Activated naive CD4-positive, alpha-beta T cell treated with anti-CD3 and anti-CD28 coated beads, Interleukin-2, amount 10 ng/mL, durations not matched to agents 7 days and 5 days (primary cell): Measurements from ENCODE around the gene NAA10.

Experiments
- CTCF ChIA-PET: fragments of 350-600 bp; sonication (Branson Sonifier 250); formaldehyde crosslinking; loops from one replicate; lab custom pipeline; 2021; ENCODE audit warnings: antibody characterized with exemption; lab: Charles Lee
- DNase-seq: peaks from one replicate; pipeline ENCODE4 v3.0.0-alpha.2; 2020
- H3K27ac Mint-ChIP-seq: one replicate; pipeline ENCODE4 v1.8.0; 2021; ENCODE audit warnings: mild to moderate bottlenecking, moderate library complexity, mixed read lengths
- H3K27me3 Mint-ChIP-seq: one replicate; pipeline ENCODE4 v1.8.0; 2021; ENCODE audit warnings: mild to moderate bottlenecking, mixed read lengths
- H3K36me3 Mint-ChIP-seq: one replicate; pipeline ENCODE4 v1.8.0; 2021; ENCODE audit warnings: mixed read lengths
- H3K4me1 Mint-ChIP-seq: one replicate; pipeline ENCODE4 v1.8.0; 2021; ENCODE audit warnings: mixed read lengths
- H3K4me3 Mint-ChIP-seq: one replicate; pipeline ENCODE4 v1.8.0; 2021; ENCODE audit warnings: mild to moderate bottlenecking, moderate library complexity, mixed read lengths
- H3K9me3 Mint-ChIP-seq: one replicate; pipeline ENCODE4 v1.8.0; 2021; ENCODE audit warnings: mixed read lengths

NAA10 gene

GRCh38 chrX:153970357-153971123 lies 35.7 kb upstream of the NAA10 start:
- CTCF ChIA-PET: interaction anchor here (0.9 kb wide), 1 partner anchor 11 kb away, joined by 4 read pairs; no protein-coding TSS in a partner anchor
- DNase-seq: peak; percentile 59
- Mint-ChIP-seq H3K4me1 (peaks cover 44% of the 10 kb centered on the region), H3K4me3 (peak overlapping the region; percentile 100), H3K27me3 (no peaks in the 10 kb centered on the region), H3K36me3 (peaks cover 29% of the 10 kb centered on the region), H3K27ac (peak overlapping the region; percentile 100), H3K9me3 (no peaks in the 10 kb centered on the region)

GRCh38 chrX:153969904-153970356 lies 35.1 kb upstream of the NAA10 start:
- H3K9me3 Mint-ChIP-seq: no peaks in the 10 kb centered on the region
- H3K36me3 Mint-ChIP-seq: peaks cover 29% of the 10 kb centered on the region
- no peak for DNase-seq
- peak overlapping the region; percentile 100 for H3K27ac Mint-ChIP-seq
- no peaks in the 10 kb centered on the region for H3K27me3 Mint-ChIP-seq
- H3K4me3 Mint-ChIP-seq: peak overlapping the region; percentile 100
- peaks cover 47% of the 10 kb centered on the region for H3K4me1 Mint-ChIP-seq
- CTCF ChIA-PET: interaction anchor here (4.0 kb wide), 1 partner anchor 21 kb away, joined by 26 read pairs; no protein-coding TSS in a partner anchor

GRCh38 chrX:153969125-153969903 lies 34.5 kb upstream of the NAA10 start:
- CTCF ChIA-PET: interaction anchor here (0.7 to 4.0 kb wide), 3 partner anchors 21 to 60 kb away, joined by 3 to 26 read pairs (median 3); no protein-coding TSS in a partner anchor
- peak overlapping the region; percentile 100 for H3K4me3 Mint-ChIP-seq
- H3K36me3 Mint-ChIP-seq: peaks cover 25% of the 10 kb centered on the region
- H3K27ac Mint-ChIP-seq: peak overlapping the region; percentile 100
- no peak for DNase-seq
- no peaks in the 10 kb centered on the region for H3K27me3 Mint-ChIP-seq
- peaks cover 41% of the 10 kb centered on the region for H3K4me1 Mint-ChIP-seq
- no peaks in the 10 kb centered on the region for H3K9me3 Mint-ChIP-seq

- DNase-seq: peak; percentile 69
- Mint-ChIP-seq H3K27ac (peak overlapping the region; percentile 100), H3K4me1 (peaks cover 38% of the 10 kb centered on the region), H3K27me3 (no peaks in the 10 kb centered on the region), H3K36me3 (peaks cover 25% of the 10 kb centered on the region), H3K9me3 (no peaks in the 10 kb centered on the region), H3K4me3 (peak overlapping the region; percentile 100)
- CTCF ChIA-PET: interaction anchor here (0.6 to 4.0 kb wide), 4 partner anchors 20 to 205 kb away, joined by 3 to 26 read pairs (median 3); no protein-coding TSS in a partner anchor
Observed at GRCh38 chrX:153968754-153969124, 33.9 kb upstream of the NAA10 start.

GRCh38 chrX:153968255-153968654 lies 33.4 kb upstream of the NAA10 start:
- DNase-seq: no peak

GRCh38 chrX:153967536-153968224 lies 32.8 kb upstream of the NAA10 start:
- peaks cover 31% of the 10 kb centered on the region for H3K4me1 Mint-ChIP-seq

More at GRCh38 chrX:153968255-153968654, 33.4 kb upstream of the NAA10 start:
- H3K4me1 Mint-ChIP-seq: peaks cover 34% of the 10 kb centered on the region
- no peaks in the 10 kb centered on the region for H3K27me3 Mint-ChIP-seq
- H3K4me3 Mint-ChIP-seq: peak overlapping the region; percentile 100
- CTCF ChIA-PET: interaction anchor here (0.6 to 4.0 kb wide), 5 partner anchors 17 to 267 kb away, joined by 3 to 26 read pairs (median 3); no protein-coding TSS in a partner anchor
- no peaks in the 10 kb centered on the region for H3K9me3 Mint-ChIP-seq
- H3K36me3 Mint-ChIP-seq: peaks cover 25% of the 10 kb centered on the region
- H3K27ac Mint-ChIP-seq: peak overlapping the region; percentile 100

GRCh38 chrX:153966841-153967535 lies 32.2 kb upstream of the NAA10 start:
- Mint-ChIP-seq H3K27me3 (no peaks in the 10 kb centered on the region), H3K4me3 (peak overlapping the region; percentile 100), H3K4me1 (peaks cover 31% of the 10 kb centered on the region), H3K27ac (peak overlapping the region; percentile 100), H3K9me3 (no peaks in the 10 kb centered on the region), H3K36me3 (peaks cover 23% of the 10 kb centered on the region)
- CTCF ChIA-PET: interaction anchor here (0.7 to 4.0 kb wide), 3 partner anchors 14 to 21 kb away, joined by 3 to 26 read pairs (median 3); no protein-coding TSS in a partner anchor
- peak; percentile 43 for DNase-seq

More at GRCh38 chrX:153967536-153968224, 32.8 kb upstream of the NAA10 start:
- no peaks in the 10 kb centered on the region for H3K27me3 Mint-ChIP-seq
- peak overlapping the region; percentile 100 for H3K4me3 Mint-ChIP-seq
- CTCF ChIA-PET: interaction anchor here (0.6 to 4.0 kb wide), 5 partner anchors 17 to 267 kb away, joined by 3 to 26 read pairs (median 3); no protein-coding TSS in a partner anchor
- no peaks in the 10 kb centered on the region for H3K9me3 Mint-ChIP-seq
- H3K36me3 Mint-ChIP-seq: peaks cover 23% of the 10 kb centered on the region
- peak; percentile 61 for DNase-seq
- peak overlapping the region; percentile 100 for H3K27ac Mint-ChIP-seq

- peaks cover 21% of the 10 kb centered on the region for H3K36me3 Mint-ChIP-seq
- DNase-seq: no peak
- peak overlapping the region; percentile 100 for H3K27ac Mint-ChIP-seq
Observed at GRCh38 chrX:153966283-153966688, 31.4 kb upstream of the NAA10 start.

GRCh38 chrX:153965406-153965805 lies 30.6 kb upstream of the NAA10 start:
- Mint-ChIP-seq H3K4me3 (no peak overlapping the region), H3K4me1 (peaks cover 31% of the 10 kb centered on the region), H3K27me3 (no peaks in the 10 kb centered on the region), H3K36me3 (peaks cover 21% of the 10 kb centered on the region), H3K9me3 (no peaks in the 10 kb centered on the region), H3K27ac (peak overlapping the region; percentile 28)
- DNase-seq: no peak
- CTCF ChIA-PET: no interaction called here

More at GRCh38 chrX:153966283-153966688, 31.4 kb upstream of the NAA10 start:
- Mint-ChIP-seq H3K4me1 (peaks cover 31% of the 10 kb centered on the region), H3K27me3 (no peaks in the 10 kb centered on the region), H3K9me3 (no peaks in the 10 kb centered on the region), H3K4me3 (peak overlapping the region; percentile 45)
- CTCF ChIA-PET: interaction anchor here (0.7 to 4.0 kb wide), 3 partner anchors 14 to 21 kb away, joined by 3 to 26 read pairs (median 3); no protein-coding TSS in a partner anchor

GRCh38 chrX:153964105-153964504 lies 29.3 kb upstream of the NAA10 start:
- CTCF ChIA-PET: no interaction called here
- peak overlapping the region; percentile 58 for H3K27ac Mint-ChIP-seq
- H3K4me3 Mint-ChIP-seq: no peak overlapping the region
- peaks cover 31% of the 10 kb centered on the region for H3K4me1 Mint-ChIP-seq
- H3K36me3 Mint-ChIP-seq: peaks cover 15% of the 10 kb centered on the region
- no peaks in the 10 kb centered on the region for H3K27me3 Mint-ChIP-seq
- no peaks in the 10 kb centered on the region for H3K9me3 Mint-ChIP-seq
- no peak for DNase-seq

- no peak overlapping the region for H3K4me3 Mint-ChIP-seq
- no peak for DNase-seq
- H3K36me3 Mint-ChIP-seq: peaks cover 16% of the 10 kb centered on the region
- no peak overlapping the region for H3K27ac Mint-ChIP-seq
- no peaks in the 10 kb centered on the region for H3K9me3 Mint-ChIP-seq
- CTCF ChIA-PET: no interaction called here
- H3K27me3 Mint-ChIP-seq: no peaks in the 10 kb centered on the region
- H3K4me1 Mint-ChIP-seq: peaks cover 31% of the 10 kb centered on the region
Observed at GRCh38 chrX:153963546-153963945, 28.7 kb upstream of the NAA10 start.

GRCh38 chrX:153961292-153961691 lies 26.5 kb upstream of the NAA10 start:
- H3K9me3 Mint-ChIP-seq: no peaks in the 10 kb centered on the region
- no peak overlapping the region for H3K4me3 Mint-ChIP-seq
- no peak overlapping the region for H3K27ac Mint-ChIP-seq
- peaks cover 12% of the 10 kb centered on the region for H3K4me1 Mint-ChIP-seq
- peaks cover 9% of the 10 kb centered on the region for H3K36me3 Mint-ChIP-seq
- CTCF ChIA-PET: interaction anchor here (1.0 kb wide), 1 partner anchor 9 kb away, joined by 4 read pairs; no protein-coding TSS in a partner anchor
- DNase-seq: no peak
- H3K27me3 Mint-ChIP-seq: no peaks in the 10 kb centered on the region

GRCh38 chrX:153960786-153961185 lies 25.9 kb upstream of the NAA10 start:
- H3K27ac Mint-ChIP-seq: no peak overlapping the region
- H3K36me3 Mint-ChIP-seq: peaks cover 9% of the 10 kb centered on the region
- H3K4me3 Mint-ChIP-seq: no peak overlapping the region
- no peaks in the 10 kb centered on the region for H3K9me3 Mint-ChIP-seq
- peaks cover 7% of the 10 kb centered on the region for H3K4me1 Mint-ChIP-seq
- no peaks in the 10 kb centered on the region for H3K27me3 Mint-ChIP-seq
- DNase-seq: no peak
- CTCF ChIA-PET: interaction anchor here (1.0 to 1.3 kb wide), 2 partner anchors 9 to 15 kb away, joined by 3 to 4 read pairs; no protein-coding TSS in a partner anchor
